Fibroblast of skin of abdomen (primary cell): ENCODE measurements around the gene ITSN1.
"Not testable (repeated sequence)": the region's sequence is repeated elsewhere in the genome, so short reads cannot be mapped to it uniquely, and the experiment has no call there.

Experiments
- DNase-seq: peaks from one replicate; pipeline ENCODE4 v3.0.0-alpha.2; 2013

ITSN1 gene

DNA sequence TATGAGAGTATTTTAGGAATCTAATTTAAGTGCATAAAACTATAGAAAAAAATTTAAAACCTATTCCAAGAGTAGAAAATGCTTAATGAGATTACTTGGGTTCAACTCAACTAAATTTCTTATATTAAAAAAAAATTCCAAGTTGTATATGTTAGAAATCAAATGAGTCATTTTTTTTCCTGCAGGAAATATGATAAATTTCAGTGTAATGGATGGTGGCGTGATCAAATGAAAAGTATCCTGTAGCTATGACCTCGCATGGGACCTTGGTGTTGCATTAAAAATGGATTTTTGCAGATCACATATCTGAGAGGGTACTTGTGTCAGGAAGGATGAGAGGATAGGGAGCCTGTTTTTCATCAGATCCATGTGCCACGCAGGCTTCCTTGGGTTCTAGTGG lies 255.4 kb downstream of the ITSN1 start:
- DNase-seq, result no peak

DNA sequence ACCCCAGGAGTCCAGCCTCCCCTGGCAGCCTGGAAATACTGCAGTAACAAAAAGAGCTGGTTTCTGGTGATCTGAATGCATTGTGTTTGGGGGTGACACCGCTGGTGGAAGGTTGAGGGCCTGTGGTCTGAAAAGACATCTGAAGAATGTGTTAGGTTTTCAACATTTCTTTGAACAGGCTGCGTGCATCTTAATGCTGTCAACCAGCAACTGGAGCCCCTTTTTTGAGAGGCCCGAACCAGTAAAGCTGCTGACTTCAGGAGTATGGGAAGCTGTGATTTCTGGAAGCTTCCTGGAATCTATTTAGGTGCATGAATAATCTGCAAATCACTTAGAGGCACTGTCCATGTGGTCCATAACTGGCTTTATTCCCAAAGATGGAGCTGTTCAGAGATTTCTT lies 256.3 kb downstream of the ITSN1 start:
- DNase-seq, result peak; percentile 79

DNA sequence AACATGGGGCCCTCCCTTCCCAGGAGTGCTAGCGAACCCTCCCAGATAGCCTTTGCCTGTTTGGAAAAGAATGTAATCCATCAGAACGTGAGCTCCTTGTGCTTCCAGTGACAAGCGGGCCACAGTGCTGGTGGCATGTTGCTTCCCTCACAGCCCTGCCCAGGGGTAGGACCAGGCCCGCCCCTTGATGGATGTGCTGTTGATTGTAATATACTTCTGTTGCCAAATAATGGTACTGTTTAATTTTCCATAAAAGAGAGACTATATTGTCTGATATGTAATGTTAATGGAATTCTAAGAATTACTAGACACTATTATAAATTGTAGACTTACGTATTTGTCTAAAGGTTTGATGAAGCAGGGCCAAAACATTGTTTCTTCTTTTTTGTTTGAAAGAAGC lies 256.9 kb downstream of the ITSN1 start:
- DNase-seq, result peak; percentile 60

DNA sequence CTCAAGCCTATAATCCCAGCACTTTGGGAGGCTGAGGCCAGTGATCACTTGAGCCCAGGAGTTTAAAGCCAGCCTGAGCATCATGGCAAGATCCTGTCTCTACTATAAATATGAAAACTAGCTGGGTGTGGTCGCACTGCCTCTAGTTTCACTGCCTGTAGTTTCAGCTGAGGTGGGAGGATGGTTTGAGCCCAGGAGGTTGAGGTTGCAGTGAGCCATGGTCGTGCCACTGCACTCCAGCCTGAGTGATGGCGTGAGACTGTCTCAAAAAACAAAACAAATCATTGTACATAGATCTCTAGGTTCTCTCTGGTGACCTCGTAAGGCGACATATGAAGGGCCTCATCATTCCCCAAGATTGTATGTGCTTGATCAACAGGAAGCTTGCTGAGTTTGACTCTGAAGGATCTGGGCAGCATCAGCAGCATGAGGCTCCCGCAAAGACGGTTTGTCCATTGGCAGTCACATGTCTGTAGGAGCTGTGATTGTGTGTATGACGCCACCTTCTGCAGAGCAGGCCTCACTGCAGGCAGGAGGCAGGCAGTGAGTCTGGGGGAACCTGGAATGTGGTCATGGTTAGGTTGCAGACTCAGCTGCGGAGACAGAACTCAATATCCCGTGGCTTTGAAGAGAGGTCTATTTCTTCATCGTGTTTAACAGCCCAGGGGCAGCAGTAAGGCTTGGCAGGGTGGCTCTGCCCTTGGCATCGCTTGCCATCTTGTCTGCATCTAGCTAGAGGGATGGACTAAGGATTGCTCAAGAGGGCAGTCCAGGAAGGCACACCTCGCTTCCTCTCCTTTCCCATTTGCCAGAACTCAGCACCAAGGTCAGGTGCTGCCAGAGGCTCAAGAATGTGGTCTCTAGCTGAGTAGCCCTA lies 259.3 kb downstream of the ITSN1 start:
- DNase-seq, result peak; percentile 71

DNA sequence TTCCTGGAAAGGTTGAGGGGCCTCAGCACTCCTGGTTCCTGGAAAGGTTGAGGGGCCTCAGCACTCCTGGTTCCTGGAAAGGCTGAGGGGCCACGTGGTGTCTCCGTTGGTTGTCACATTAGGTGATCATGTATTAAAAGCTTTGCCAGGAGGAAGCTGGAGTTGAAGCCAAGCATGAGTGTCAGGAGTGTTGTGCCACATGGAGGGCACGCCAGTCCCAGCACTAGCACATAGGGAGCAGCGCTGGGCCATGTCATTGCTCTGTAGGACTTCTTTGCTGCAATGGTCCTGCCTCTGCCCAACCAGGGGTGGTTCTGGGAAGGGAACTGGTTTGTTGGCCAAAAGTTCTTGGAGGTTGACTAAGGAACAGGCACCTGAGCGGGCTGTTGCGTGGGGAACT lies 260.0 kb downstream of the ITSN1 start:
- no peak for DNase-seq

DNA sequence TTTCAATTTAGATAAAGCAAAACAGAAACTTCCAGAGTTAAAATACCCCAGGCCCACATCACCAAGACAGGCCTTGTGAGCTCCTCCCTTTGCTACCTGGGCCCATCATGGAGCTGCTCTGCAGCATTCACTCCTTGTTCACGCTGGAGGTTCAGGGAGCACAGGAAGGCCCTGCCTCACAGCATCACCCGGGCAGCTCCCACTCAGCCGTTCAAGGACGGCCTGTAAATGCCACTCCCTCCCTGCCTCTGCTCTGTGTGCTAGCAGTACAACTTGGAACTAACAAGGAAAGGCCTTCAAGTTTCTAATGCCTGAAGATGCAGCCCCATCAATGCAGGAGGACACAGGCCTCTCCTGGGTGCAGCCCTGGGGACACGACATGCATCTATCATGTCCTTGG lies 261.7 kb downstream of the ITSN1 start:
- DNase-seq, result no peak

DNA sequence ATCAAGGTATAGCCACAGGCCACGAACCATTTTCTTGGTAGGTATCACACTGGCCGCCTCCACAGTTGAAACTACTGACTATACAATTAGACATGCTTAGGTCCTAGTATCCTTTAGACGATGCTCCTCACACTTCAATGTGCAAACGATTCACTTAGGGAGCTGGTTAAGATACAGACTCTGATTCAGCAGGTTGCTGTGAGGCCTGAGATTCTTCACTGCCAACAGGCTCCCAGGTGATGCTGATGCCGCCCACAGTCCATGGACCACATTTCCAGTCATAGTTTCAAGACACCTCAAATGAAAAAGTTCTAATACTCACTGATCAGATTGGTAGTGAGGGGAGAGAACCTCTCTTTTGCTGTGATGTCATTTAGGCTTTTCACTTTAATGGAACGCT lies 266.5 kb downstream of the ITSN1 start:
- DNase-seq, result no peak

DNA sequence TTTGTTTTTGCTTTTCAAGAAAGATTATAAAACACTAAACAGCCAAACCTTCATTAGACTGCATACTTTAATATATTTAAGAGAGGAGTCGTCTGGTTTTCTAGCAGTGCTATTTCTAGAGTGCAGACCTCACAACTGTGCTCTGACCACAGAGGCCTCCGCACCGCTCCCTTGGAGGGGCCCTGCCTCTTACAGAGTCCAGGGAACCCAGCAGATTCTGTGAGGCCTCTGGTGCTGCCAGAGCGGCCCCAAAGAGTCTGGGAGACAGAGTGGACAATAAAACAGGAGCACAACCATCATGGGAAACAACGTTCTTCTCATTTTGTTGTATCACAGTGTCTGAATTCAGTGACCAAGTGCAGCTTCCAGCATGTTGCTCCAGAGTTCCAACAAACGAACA lies 267.5 kb downstream of the ITSN1 start:
- no peak for DNase-seq

DNA sequence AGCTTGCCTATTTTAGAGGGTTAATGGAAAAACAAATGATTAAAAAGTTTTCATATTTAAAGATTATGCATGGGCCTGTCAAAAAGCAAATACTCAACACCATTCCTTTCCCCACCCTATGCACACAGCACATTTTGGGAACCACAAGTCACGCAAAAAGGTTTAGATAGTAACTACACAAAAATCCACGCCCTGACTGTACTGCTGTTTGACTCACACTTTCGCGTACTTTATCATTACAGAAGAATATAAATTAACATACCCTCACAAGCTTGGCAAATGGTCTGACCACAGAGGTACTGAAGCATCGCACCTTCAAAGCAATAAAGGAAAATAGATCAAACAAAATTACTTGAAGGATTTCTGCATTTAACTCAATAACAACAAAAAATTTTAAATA lies 271.9 kb downstream of the ITSN1 start:
- no peak for DNase-seq

DNA sequence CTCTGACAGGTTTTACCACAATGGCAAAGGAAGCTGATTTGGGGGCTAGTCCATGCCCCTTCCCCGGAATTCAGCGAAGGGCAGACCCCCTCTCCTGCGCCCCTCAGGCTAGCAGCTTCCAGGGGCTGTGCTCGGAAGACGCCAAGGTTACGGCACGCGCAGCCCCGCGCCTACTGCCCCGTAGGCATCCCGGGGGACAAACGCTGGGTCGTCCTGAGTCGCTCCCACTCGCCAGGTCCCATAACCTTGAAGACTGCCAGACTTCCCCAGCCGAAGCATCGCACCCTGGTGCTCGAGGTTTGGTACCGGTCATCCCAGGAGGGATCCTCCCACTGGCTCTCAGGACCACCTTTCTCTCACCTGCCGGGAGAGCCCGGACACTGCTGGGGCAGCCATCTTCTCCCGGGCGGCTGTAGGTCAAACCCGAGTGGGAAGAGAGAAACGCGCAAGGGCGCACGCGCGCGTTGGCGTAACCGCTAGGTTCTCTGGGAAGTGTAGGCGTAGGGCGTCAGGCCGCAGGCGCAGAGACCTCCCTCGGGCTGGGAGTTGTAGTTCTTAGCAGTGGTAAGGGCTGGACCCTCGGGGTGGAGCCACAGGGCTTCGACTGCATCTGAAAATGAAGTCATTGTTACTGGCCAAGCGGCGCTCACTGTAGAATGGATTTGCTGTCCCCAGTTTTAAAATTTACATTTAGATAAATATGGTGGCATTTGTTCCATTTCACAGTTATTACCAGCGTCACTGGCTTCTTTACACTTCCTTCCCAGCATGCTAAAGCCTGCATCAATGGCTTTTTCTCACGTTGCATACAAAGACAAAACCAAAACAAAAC lies 273.3 kb downstream of the ITSN1 start, which contains the start of gene ATP5PO:
Gene ATP5PO, minus strand, starts transcription at position 437 of the 832 bp plus-strand sequence. Its CDS starts 41 bp downstream, at position 396.
- peak; percentile 97 for DNase-seq

DNA sequence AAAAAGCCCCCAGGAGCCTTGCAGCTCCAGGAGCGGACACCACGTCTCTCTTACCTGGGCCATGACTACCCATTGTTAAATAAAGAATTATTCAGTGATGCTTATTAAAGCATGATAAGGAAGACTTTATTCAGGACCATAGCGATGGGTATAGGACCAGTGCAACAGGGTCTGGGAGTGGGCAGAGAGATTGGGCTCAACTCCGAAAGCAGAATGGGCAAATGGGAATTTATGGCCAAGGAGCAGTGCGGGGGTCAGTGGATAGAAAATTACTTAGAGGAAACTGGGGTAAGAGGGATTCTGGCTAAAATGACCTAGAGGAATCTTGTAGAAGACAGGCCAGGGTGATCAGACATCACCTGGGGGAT lies 273.9 kb downstream of the ITSN1 start:
- no peak for DNase-seq

DNA sequence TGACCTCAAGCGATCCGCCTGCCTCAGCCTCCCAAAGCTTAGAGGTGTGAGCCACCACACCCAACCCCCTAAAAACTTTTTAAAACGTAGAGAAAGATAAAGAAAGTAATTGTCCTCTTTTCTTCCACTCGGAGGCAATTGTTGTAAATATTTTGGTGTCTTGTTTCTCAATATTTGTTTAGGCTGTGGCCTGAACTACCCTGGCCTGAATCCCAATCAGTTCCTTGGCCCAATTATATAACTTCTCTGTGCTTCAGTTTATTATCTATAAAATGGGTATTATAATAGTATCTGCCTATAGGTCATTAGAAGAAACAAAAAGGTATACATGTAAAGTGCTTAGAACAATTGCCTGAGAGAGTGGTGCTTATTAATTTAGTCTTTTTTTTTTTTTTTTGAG lies 275.1 kb downstream of the ITSN1 start:
- no peak for DNase-seq

DNA sequence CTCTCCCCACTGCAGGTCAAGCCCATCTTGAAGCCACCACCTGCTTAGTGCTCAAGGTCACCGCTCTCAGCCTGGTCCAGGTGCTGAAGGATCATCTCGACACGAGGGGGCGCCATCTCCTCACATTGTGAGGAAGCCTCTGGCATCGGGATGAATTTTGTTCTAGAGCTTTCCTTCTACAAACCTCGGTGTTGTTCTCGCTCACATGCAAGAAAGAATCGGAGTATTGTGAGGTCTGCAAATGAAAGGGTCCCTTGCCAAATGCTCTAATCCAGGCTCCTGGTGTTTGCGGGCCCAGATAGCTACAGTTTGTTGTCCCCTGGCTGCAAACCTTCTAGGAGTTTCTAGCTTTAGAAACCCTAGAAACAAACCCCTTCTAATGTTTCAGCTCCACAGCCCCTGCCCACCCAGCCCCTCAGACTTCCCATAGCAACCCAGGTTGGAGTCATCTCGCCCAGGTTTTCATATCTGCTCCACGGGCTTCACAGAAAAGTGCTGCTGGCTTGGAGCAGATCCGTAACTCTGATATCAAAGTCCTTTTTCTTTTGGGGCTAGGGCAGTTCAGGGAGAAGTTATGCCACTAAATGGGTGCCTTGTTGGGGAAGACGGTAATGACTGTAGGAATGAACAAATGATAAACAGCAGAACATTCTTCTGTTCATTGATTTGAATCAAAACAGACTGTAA lies 281.9 kb downstream of the ITSN1 start:
- DNase-seq, result peak; percentile 74

DNA sequence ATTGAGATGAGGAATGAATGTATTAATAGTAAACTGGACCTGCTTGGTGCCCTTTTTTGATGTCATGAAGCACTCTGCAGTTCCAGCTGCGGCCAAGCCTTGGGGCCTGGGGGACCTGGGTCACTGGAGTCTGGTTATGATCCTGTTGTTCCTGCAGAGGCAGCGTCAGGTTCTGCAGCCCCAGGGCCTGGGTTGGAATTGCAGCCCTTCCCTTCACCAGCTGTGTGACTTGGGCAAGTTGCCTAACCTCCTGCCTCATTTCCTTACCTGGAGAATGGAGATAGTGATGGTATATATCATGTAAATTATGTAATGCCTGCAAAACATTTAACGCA lies 282.4 kb downstream of the ITSN1 start:
- DNase-seq, result no peak

DNA sequence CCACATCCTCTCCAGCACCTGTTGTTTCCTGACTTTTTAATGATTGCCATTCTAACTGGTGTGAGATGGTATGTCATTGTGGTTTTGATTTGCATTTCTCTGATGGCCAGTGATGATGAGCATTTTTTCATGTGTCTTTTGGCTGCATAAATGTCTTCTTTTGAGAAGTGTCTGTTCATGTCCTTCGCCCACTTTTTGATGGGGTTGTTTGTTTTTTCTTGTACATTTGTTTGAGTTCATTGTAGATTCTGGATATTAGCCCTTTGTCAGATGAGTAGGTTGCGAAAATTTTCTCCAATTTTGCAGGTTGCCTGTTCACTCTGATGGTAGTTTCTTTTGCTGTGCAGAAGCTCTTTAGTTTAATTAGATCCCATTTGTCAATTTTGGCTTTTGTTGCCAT lies 283.9 kb downstream of the ITSN1 start:
- not testable (repeated sequence) for DNase-seq

DNA sequence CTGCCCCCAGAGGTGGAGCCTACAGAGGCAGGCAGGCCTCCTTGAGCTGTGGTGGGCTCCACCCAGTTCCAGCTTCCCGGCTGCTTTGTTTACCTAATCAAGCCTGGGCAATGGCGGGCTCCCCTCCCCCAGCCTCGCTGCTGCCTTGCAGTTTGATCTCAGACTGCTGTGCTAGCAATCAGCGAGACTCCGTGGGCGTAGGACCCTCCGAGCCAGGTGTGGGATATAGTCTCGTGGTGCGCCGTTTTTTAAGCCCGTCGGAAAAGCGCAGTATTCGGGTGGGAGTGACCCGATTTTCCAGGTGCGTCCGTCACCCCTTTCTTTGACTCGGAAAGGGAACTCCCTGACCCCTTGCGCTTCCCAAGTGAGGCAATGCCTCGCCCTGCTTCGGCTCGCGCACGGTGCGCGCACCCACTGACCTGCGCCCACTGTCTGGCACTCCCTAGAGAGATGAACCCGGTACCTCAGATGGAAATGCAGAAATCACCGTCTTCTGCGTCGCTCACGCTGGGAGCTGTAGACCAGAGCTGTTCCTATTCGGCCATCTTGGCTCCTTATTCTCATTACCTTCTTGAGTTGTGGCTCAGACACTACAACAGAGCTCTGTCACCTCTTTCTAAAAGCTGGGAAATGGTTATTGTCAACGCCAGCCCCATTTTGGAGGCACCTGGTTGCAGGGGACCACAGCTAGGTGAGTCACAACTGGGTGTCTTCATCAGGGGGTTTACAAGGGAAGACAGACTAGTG lies 288.9 kb downstream of the ITSN1 start:
- not testable (repeated sequence) for DNase-seq

DNA sequence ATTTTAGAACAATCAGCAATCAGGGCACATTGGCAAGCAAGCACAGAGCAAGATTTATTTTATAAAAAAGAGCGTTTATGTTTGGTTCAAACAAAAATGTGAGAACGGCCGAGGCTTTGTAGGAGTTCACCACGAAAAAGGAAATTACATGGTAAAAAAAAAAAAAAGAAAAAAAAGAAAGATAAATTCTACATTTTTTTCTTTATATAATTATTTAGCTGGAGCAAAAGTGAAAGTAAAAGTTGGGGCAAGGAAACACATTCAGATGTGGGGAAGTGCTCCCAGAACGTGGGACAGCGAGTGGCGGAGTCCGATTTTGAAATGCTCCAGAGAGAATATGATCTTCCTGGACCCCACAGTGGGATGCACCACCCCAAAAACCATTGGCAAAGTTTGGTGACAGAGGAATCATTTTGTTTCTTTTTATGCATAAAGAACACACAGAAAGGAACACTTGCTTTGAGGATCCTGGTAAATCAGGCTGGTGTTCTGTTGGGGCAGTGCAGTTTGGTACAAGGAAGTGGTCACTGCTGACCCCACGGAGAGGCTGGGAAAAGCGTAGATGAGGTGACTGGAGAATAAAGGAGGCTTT lies 289.6 kb downstream of the ITSN1 start:
- DNase-seq, result peak; percentile 6

DNA sequence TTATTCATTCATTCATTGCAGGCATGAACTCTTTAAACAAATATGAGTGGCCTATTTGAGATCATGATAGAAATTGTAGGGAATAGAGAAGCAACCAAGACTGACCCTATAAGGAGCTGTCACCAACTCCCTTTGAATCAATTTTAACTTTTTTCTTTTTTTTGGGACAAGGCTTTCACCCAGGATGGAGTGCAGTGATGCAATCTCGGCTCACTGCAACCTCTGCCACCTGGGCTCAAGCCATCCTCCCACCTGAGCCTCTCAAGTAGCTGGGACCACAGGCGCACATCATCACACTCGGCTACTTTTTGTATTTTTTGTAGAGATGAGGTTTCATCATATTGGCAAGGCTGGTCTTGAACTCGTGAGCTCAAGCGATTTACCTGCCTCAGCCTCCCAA lies 290.4 kb downstream of the ITSN1 start:
- DNase-seq, result no peak

DNA sequence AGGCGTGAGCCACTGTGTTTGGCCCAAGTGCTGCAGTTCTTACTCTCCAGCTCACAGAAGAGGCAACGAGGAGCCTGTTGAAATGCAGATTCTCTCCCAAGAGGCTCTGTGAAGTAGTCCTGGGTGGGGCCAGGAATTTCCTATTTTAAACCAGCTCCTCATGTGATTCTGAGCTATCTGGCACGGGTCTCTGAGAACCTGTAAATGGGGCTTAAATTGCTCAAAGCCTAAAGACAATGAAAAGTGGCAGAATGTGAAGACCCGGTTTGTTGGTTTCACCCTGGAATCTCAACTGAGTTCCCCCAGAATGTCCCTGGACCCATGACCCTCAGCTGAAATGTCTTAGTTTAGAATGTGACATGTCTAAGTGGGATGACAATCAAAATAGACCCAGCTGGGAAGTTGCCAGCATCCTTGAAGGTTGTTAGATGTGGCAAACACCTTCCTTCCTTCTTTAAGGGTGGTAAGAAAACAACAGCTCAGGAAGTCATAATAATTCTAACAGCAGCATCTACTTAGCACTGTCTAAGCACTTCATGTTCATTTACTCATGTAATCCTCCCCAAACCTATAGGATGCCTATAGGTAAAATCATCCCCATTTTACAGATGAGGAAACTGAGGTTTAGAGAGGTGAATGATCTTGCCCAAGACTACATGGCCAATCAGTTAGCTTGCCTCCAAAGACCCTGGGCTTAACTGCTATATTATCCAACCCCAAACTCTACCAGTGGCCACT lies 294.2 kb downstream of the ITSN1 start:
- DNase-seq, result no peak

DNA sequence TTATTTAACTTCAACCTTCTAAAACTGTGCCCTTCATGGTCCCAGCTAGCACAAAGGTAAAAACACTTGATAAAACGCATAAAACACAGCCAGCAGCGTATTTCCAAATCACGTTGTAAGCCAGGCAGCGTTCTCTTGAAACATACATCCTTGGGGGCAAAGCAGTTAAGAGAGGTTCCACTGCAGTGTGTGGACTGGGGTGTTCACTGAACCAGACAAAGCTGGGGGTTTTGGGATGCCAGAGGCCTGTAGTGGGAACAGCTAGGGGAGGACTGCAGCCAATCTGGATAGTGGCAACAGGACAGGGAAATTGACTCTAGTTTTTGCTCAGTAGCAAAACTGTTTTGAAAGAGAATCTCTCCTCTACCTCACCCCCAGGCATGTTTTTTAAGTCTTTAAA lies 294.8 kb downstream of the ITSN1 start:
- no peak for DNase-seq

DNA sequence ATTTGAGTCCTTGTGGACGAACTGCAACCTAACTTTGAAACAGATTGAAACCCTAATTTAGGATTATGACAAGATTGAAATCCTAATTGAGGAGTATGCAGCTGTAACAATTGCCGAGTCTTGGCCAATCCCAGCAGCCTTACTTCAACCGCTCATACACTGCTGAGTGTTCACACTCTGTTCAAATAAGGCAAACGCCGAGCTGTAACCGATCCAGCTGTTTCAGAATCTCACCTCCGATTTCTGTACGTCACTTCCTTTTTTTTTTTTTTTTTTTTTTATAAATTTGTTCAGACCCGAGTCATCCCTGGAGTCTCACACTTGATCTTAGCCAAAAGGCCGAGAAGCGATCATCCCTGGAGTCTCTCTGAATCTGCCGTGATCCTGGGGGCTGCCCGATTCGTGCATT lies 295.6 kb downstream of the ITSN1 start:
- DNase-seq, result no peak
